Measurements from ENCODE around the gene SNRPA.

The SNRPA gene

GRCh38 chr19:40801426-40802299 lies 50.7 kb downstream of the SNRPA start:
- no peak overlapping the region for H2AFZ ChIP-seq (ENCODE audit: low read depth, low read length)
- H3K9me3 ChIP-seq (ENCODE audit: insufficient read depth, low read length, severe bottlenecking), result no peaks in the 10 kb centered on the region
- ATAC-seq (ENCODE audit: insufficient read depth, low read depth), result no peak
- H3K4me1 ChIP-seq (ENCODE audit: insufficient read depth, low read length), result peaks cover 64% of the 10 kb centered on the region
- peak overlapping the region; percentile 92 for H3K9ac ChIP-seq (ENCODE audit: low read depth, low read length)
- H3K27me3 ChIP-seq (ENCODE audit: insufficient read depth, low read length, poor library complexity), result no peaks in the 10 kb centered on the region
- peaks cover 68% of the 10 kb centered on the region for H4K20me1 ChIP-seq (ENCODE audit: insufficient read depth, low read length)
- peak overlapping the region; percentile 70 for H3K4me2 ChIP-seq (ENCODE audit: insufficient read depth, low read length)
- H3K36me3 ChIP-seq (ENCODE audit: insufficient read depth, low read length), result peaks cover 63% of the 10 kb centered on the region
- no peak for DNase-seq
- peaks cover 78% of the 10 kb centered on the region for H3K79me2 ChIP-seq (ENCODE audit: insufficient read depth, low read length)
- H3K4me3 ChIP-seq (ENCODE audit: low read depth in 1 of 2, low read length in 2 of 2), result peak overlapping the region in 1 of 2 experiments; percentile 79; a peak in 2 of 4 replicates
- peak overlapping the region; percentile 52; the same call in 1 of the 2 replicates for H3K27ac ChIP-seq (ENCODE audit: low read length)
- no peak for TF ChIP-seq EZH2 (IDR thresholded peaks at IDR 0.05; ENCODE audit: borderline replicate concordance, low read depth, low read length, severe bottlenecking)
- no peak for TF ChIP-seq CTCF (IDR thresholded peaks at IDR 0.05; ENCODE audit: borderline replicate concordance, extremely low read depth, low read length, poor library complexity, severe bottlenecking)

- Histone ChIP-seq H3K4me1 (ENCODE audit: insufficient read depth, low read length) (peaks cover 62% of the 10 kb centered on the region), H4K20me1 (ENCODE audit: insufficient read depth, low read length) (peaks cover 77% of the 10 kb centered on the region), H3K9me3 (ENCODE audit: insufficient read depth, low read length, severe bottlenecking) (no peaks in the 10 kb centered on the region), H3K4me2 (ENCODE audit: insufficient read depth, low read length) (peak overlapping the region; percentile 70), H3K79me2 (ENCODE audit: insufficient read depth, low read length) (peaks cover 85% of the 10 kb centered on the region), H3K27me3 (ENCODE audit: insufficient read depth, low read length, poor library complexity) (no peaks in the 10 kb centered on the region), H3K9ac (ENCODE audit: low read depth, low read length) (peak overlapping the region; percentile 36), H2AFZ (ENCODE audit: low read depth, low read length) (no peak overlapping the region), H3K27ac (ENCODE audit: low read length) (peak overlapping the region; percentile 42), H3K36me3 (ENCODE audit: insufficient read depth, low read length) (peaks cover 72% of the 10 kb centered on the region), H3K4me3 (ENCODE audit: low read depth in 1 of 2, low read length in 2 of 2) (peak overlapping the region in 1 of 2 experiments; percentile 49; a peak in 2 of 4 replicates)
- DNase-seq (no peak), ATAC-seq (ENCODE audit: insufficient read depth, low read depth) (no peak)
- TF ChIP-seq EZH2 (IDR thresholded peaks at IDR 0.05; ENCODE audit: borderline replicate concordance, low read depth, low read length, severe bottlenecking), result no peak
- TF ChIP-seq CTCF (IDR thresholded peaks at IDR 0.05; ENCODE audit: borderline replicate concordance, extremely low read depth, low read length, poor library complexity, severe bottlenecking), result no peak
These were observed 51.5 kb downstream of the SNRPA start for GRCh38 chr19:40802300-40803169.

GRCh38 chr19:40803170-40803856 lies 52.3 kb downstream of the SNRPA start:
- peak overlapping the region; percentile 70 for H3K4me2 ChIP-seq (ENCODE audit: insufficient read depth, low read length)
- peak overlapping the region; percentile 36; the same call in 1 of the 2 replicates for H3K9ac ChIP-seq (ENCODE audit: low read depth, low read length)
- peaks cover 90% of the 10 kb centered on the region for H3K79me2 ChIP-seq (ENCODE audit: insufficient read depth, low read length)
- 0 out of 4 replicates have a peak overlapping the region, but pooled peaks of 1 of the 2 experiments have one; percentile 27 for H3K4me3 ChIP-seq (ENCODE audit: low read depth in 1 of 2, low read length in 2 of 2)
- H3K27ac ChIP-seq (ENCODE audit: low read length), result peak overlapping the region; percentile 41; the same call in 1 of the 2 replicates
- H4K20me1 ChIP-seq (ENCODE audit: insufficient read depth, low read length), result peaks cover 84% of the 10 kb centered on the region
- peaks cover 80% of the 10 kb centered on the region for H3K36me3 ChIP-seq (ENCODE audit: insufficient read depth, low read length)
- DNase-seq, result no peak
- ATAC-seq (ENCODE audit: insufficient read depth, low read depth), result no peak
- peaks cover 54% of the 10 kb centered on the region for H3K4me1 ChIP-seq (ENCODE audit: insufficient read depth, low read length)
- TF ChIP-seq CTCF (IDR thresholded peaks at IDR 0.05; ENCODE audit: borderline replicate concordance, extremely low read depth, low read length, poor library complexity, severe bottlenecking), result no peak
- TF ChIP-seq EZH2 (IDR thresholded peaks at IDR 0.05; ENCODE audit: borderline replicate concordance, low read depth, low read length, severe bottlenecking), result no peak
- no peaks in the 10 kb centered on the region for H3K27me3 ChIP-seq (ENCODE audit: insufficient read depth, low read length, poor library complexity)
- H2AFZ ChIP-seq (ENCODE audit: low read depth, low read length), result no peak overlapping the region
- no peaks in the 10 kb centered on the region for H3K9me3 ChIP-seq (ENCODE audit: insufficient read depth, low read length, severe bottlenecking)
